Caco-2 (cell line): ENCODE data around the gene GDPD2. TPM values are rescaled to one million over a fixed set of nuclear protein-coding genes. Genes with fewer than 3 reads are reported as not detected.

Experiments
- BruUV-seq: library from RNA; stranded (reverse); fragments of 400-500 nt; replicated peaks from 2 replicates; lab custom pipeline; 2021; lab: Mats Ljungman, UMichigan
- CTCF ChIA-PET: fragments of 300-600 bp; sonication (Branson Sonifier 250); formaldehyde crosslinking; loops from one replicate; lab custom pipeline; 2022; ENCODE audit warnings: antibody characterized with exemption; lab: Charles Lee
- POLR2A ChIA-PET: fragments of 300-600 bp; sonication (Branson Sonifier 250); formaldehyde crosslinking; loops from one replicate; lab custom pipeline; 2022; ENCODE audit warnings: antibody characterized with exemption; lab: Charles Lee
- DNase-seq, 2 experiments: peaks; one replicate each; pipeline versions ENCODE4 v3.0.0 to v3.0.0-alpha.2; 2020 to 2022
- H3K27me3 ChIP-seq: replicated peaks from 2 replicates; pipeline ENCODE4 v1.6.0; 2011; ENCODE audit warnings: low read length; ENCODE audit not compliant: control insufficient read depth, insufficient read depth
- H3K36me3 ChIP-seq: 2 replicates; pipeline ENCODE4 v1.5.1; 2011; ENCODE audit warnings: low read length; ENCODE audit not compliant: control insufficient read depth, insufficient read depth
- H3K4me1 ChIP-seq: fragments of 250-450 bp; sonication (Bioruptor Pico); 2 replicates; pipeline ENCODE4 v1.5.1; 2020; ENCODE audit warnings: mild to moderate bottlenecking
- H3K4me3 ChIP-seq: 2 replicates; pipeline ENCODE4 v1.5.1; 2011; ENCODE audit warnings: low read depth, mild to moderate bottlenecking, control low read depth, low read length
- H3K9me3 ChIP-seq: fragments of 250-450 bp; sonication (Bioruptor Pico); 2 replicates; pipeline ENCODE4 v1.5.1; 2020; ENCODE audit warnings: mild to moderate bottlenecking, moderate library complexity
- H3K27ac Mint-ChIP-seq: one replicate; pipeline ENCODE4 v1.8.0; 2022; ENCODE audit warnings: mixed read lengths; ENCODE audit not compliant: unreplicated experiment
- H3K27me3 Mint-ChIP-seq: one replicate; pipeline ENCODE4 v1.8.0; 2022; ENCODE audit warnings: mixed read lengths; ENCODE audit not compliant: insufficient read depth, unreplicated experiment
- H3K36me3 Mint-ChIP-seq: one replicate; pipeline ENCODE4 v1.8.0; 2022; ENCODE audit warnings: mild to moderate bottlenecking, mixed read lengths; ENCODE audit not compliant: insufficient read depth, unreplicated experiment
- H3K4me1 Mint-ChIP-seq: one replicate; pipeline ENCODE4 v1.8.0; 2022; ENCODE audit warnings: low read depth, mixed read lengths; ENCODE audit not compliant: unreplicated experiment
- H3K4me3 Mint-ChIP-seq: one replicate; pipeline ENCODE4 v1.8.0; 2022; ENCODE audit warnings: mild to moderate bottlenecking, moderate library complexity, mixed read lengths; ENCODE audit not compliant: unreplicated experiment
- H3K9me3 Mint-ChIP-seq: one replicate; pipeline ENCODE4 v1.8.0; 2022; ENCODE audit warnings: mixed read lengths; ENCODE audit not compliant: unreplicated experiment
- intact Hi-C: fragments of 100-400 bp; cut with micrococcal nuclease; formaldehyde crosslinking; loops from one replicate; pipeline ENCODE4 v1.10.0; 2022; ENCODE audit not compliant: unreplicated experiment
- total RNA-seq: library from RNA; stranded (reverse); gene quantifications from 2 replicates; pipeline ENCODE4 v1.2.3, GENCODE V29; 2022
- TF ChIP-seq, protein P1 (sequence below), 2 experiments: fragments of 200-600 bp in 1 of 2; IDR thresholded peaks; 1 replicate in 1 of 2; 2 replicates in 1 of 2; pipeline versions ENCODE4 v1.5.1 to v1.8.0; 2011 to 2022; ENCODE audit warnings: antibody characterized with exemption in 1 of 2, control low read depth in 1 of 2, inconsistent platforms in 1 of 2, low read depth in 1 of 2, low read length in 1 of 2, mild to moderate bottlenecking in 1 of 2, moderate library complexity in 1 of 2; ENCODE audit not compliant: insufficient read depth in 1 of 2, severe bottlenecking in 1 of 2, unreplicated experiment in 1 of 2

GDPD2 gene
- total RNA-seq, 1 experiment from 2014 or later = 1.9 TPM

DNA sequence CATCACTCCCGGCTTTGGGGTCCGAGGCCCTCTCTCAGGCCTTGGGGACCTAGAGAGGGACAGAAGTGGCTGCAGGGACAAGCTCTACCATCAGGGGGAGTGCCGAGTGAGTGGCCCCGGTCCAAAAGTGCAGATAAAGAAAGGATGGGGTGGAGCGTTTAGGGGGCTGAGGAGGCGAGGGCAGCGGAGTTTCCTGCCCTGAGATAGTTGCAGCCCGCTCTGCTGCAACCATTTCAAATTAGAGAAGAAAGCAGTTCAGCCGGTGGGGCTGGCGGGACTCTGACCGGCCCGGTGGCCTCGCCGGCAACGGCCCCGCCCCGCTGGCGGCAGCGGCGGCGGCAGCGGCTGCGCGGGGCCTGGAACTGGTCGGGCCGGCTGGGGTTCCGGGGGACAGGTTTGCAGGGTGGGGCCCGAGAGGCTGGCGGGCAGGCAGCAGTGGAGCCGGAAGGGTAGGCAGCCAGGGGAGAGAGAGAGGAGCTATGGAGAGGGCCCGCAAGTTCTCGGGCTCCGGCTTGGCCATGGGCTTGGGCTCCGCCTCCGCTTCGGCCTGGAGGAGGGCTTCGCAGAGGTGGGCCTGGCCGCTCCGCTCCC is 29.1 kb downstream of the GDPD2 start:
- DNase-seq = peak; percentile 62 to 72
- TF ChIP-seq, protein P1, sequence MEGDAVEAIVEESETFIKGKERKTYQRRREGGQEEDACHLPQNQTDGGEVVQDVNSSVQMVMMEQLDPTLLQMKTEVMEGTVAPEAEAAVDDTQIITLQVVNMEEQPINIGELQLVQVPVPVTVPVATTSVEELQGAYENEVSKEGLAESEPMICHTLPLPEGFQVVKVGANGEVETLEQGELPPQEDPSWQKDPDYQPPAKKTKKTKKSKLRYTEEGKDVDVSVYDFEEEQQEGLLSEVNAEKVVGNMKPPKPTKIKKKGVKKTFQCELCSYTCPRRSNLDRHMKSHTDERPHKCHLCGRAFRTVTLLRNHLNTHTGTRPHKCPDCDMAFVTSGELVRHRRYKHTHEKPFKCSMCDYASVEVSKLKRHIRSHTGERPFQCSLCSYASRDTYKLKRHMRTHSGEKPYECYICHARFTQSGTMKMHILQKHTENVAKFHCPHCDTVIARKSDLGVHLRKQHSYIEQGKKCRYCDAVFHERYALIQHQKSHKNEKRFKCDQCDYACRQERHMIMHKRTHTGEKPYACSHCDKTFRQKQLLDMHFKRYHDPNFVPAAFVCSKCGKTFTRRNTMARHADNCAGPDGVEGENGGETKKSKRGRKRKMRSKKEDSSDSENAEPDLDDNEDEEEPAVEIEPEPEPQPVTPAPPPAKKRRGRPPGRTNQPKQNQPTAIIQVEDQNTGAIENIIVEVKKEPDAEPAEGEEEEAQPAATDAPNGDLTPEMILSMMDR (IDR thresholded peaks at IDR 0.05; ENCODE audit: insufficient read depth in 1 of 2, low read depth in 1 of 2, low read length in 1 of 2, severe bottlenecking in 1 of 2, unreplicated experiment in 1 of 2) = peak; percentile 62 to 64
- POLR2A ChIA-PET = interaction anchor here (0.6 kb wide), 1 partner anchor 914 kb away, joined by 3 read pairs; the partner anchor contains the start of gene TAF1
- Mint-ChIP-seq H3K36me3 (peaks cover 26% of the 10 kb centered on the region), H3K27ac (peak overlapping the region; percentile 60), H3K9me3 (no peaks in the 10 kb centered on the region), H3K27me3 (no peaks in the 10 kb centered on the region), H3K4me1 (peaks cover 5% of the 10 kb centered on the region), H3K4me3 (peak overlapping the region; percentile 93)
- no peaks in the 10 kb centered on the region for H3K9me3 ChIP-seq
- CTCF ChIA-PET = interaction anchor here (0.6 to 1.4 kb wide), 4 partner anchors 29 to 453 kb away, joined by 3 to 7 read pairs (median 4); partner anchors contain the start of gene GDPD2
- BruUV-seq = no TSS peak
- no peaks in the 10 kb centered on the region for H3K36me3 ChIP-seq
- peak overlapping the region; percentile 41 for H3K4me3 ChIP-seq
- H3K27me3 ChIP-seq = no peaks in the 10 kb centered on the region
- intact Hi-C loops = loop anchor here (1.0 to 10.0 kb wide), 2 partner anchors 53 to 212 kb away; no protein-coding TSS in a partner anchor
- H3K4me1 ChIP-seq = peaks cover 16% of the 10 kb centered on the region; the same call in 1 of the 2 replicates

DNA sequence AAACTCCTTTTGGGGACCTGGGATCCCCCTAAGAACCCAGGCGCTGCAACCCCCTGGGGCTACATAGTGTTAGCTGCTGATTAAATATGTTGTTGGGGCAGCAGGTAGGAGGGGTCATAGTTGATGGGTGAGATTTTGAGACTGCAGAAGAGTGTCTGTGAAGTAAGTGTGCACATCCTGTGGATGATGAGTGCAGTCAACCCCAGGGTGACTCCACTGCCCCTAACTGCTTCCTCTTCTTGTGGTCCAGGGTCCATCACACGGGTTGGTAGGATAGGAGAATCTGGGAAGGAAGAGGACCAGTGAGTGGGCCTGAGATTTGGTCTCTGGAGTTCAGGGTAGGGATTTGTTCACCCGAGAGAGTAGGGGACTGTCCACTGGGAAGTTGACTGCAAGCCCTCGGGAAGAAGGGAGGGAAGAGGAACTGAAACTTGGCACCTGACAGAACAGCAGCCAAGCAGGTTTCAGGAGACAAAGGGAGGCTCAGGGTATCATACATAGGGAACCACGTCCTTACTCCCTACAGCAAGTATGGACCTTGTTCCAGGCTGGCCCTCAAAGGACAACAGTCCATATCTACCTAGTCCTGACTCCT is 30.0 kb downstream of the GDPD2 start:
- Histone ChIP-seq H3K36me3 (no peaks in the 10 kb centered on the region), H3K4me3 (peak overlapping the region; percentile 41), H3K27me3 (no peaks in the 10 kb centered on the region), H3K9me3 (no peaks in the 10 kb centered on the region), H3K4me1 (peaks cover 16% of the 10 kb centered on the region; the same call in 1 of the 2 replicates)
- intact Hi-C loops = loop anchor here (10.0 kb wide), 1 partner anchor 52 kb away; no protein-coding TSS in a partner anchor
- Mint-ChIP-seq H3K27ac (peak overlapping the region; percentile 60), H3K4me3 (peak overlapping the region; percentile 93), H3K27me3 (no peaks in the 10 kb centered on the region), H3K4me1 (peaks cover 6% of the 10 kb centered on the region), H3K9me3 (no peaks in the 10 kb centered on the region), H3K36me3 (peaks cover 26% of the 10 kb centered on the region)
- POLR2A ChIA-PET = no interaction called here
- DNase-seq = no peak
- CTCF ChIA-PET = interaction anchor here (0.9 to 1.4 kb wide), 3 partner anchors 30 to 216 kb away, joined by 3 to 7 read pairs (median 3); partner anchors contain the start of gene GDPD2
- TF ChIP-seq, protein P1 (IDR thresholded peaks at IDR 0.05; ENCODE audit: insufficient read depth in 1 of 2, low read depth in 1 of 2, low read length in 1 of 2, severe bottlenecking in 1 of 2, unreplicated experiment in 1 of 2) = no peak
- no TSS peak for BruUV-seq
